H9 (cell line): ENCODE data around the gene KCTD5. TPM values are rescaled to one million over a fixed set of nuclear protein-coding genes. Genes with fewer than 3 reads are reported as not detected.

Source experiments
- DNase-seq: peaks from one replicate; pipeline ENCODE4 v3.0.0-alpha.2; 2017
- H2AFZ ChIP-seq: one replicate; pipeline ENCODE4 v1.6.1; 2013; ENCODE audit warnings: mild to moderate bottlenecking, low read length, control low read depth, moderate library complexity
- H2AK5ac ChIP-seq: 2 replicates; pipeline ENCODE4 v1.6.1; 2013; ENCODE audit warnings: low read length, control low read depth, mixed read lengths; ENCODE audit not compliant: insufficient read length
- H2BK120ac ChIP-seq: one replicate; pipeline ENCODE4 v1.6.1; 2013; ENCODE audit warnings: low read depth, mild to moderate bottlenecking, low read length, control low read depth, inconsistent platforms; ENCODE audit not compliant: poor library complexity, severe bottlenecking
- H2BK12ac ChIP-seq: 2 replicates; pipeline ENCODE4 v1.6.1; 2013; ENCODE audit warnings: low read length, control low read depth, mixed read lengths, low read depth; ENCODE audit not compliant: insufficient read length
- H2BK15ac ChIP-seq: 2 replicates; pipeline ENCODE4 v1.6.1; 2013; ENCODE audit warnings: low read depth, low read length, control low read depth
- H2BK20ac ChIP-seq: one replicate; pipeline ENCODE4 v1.6.1; 2013; ENCODE audit warnings: low read depth, mild to moderate bottlenecking, low read length, control low read depth, inconsistent platforms; ENCODE audit not compliant: poor library complexity, severe bottlenecking
- H2BK5ac ChIP-seq: 2 replicates; pipeline ENCODE4 v1.6.1; 2013; ENCODE audit warnings: low read length, control low read depth, mixed read lengths; ENCODE audit not compliant: insufficient read length
- H3K14ac ChIP-seq: 2 replicates; pipeline ENCODE4 v1.6.1; 2013; ENCODE audit warnings: low read length, control low read depth; ENCODE audit not compliant: insufficient read depth
- H3K18ac ChIP-seq: 2 replicates; pipeline ENCODE4 v1.6.1; 2013; ENCODE audit warnings: low read depth, mild to moderate bottlenecking, mixed read lengths, low read length, control low read depth; ENCODE audit not compliant: insufficient read length
- H3K23ac ChIP-seq: 2 replicates; pipeline ENCODE4 v1.6.1; 2013; ENCODE audit warnings: low read length, control low read depth, mixed read lengths, low read depth; ENCODE audit not compliant: insufficient read length
- H3K23me2 ChIP-seq: 2 replicates; pipeline ENCODE4 v1.6.1; 2013; ENCODE audit warnings: low read depth, mild to moderate bottlenecking, mixed read lengths, low read length, control low read depth; ENCODE audit not compliant: insufficient read length, poor library complexity, severe bottlenecking
- H3K27ac ChIP-seq: 2 replicates; pipeline ENCODE4 v1.5.1; 2013; ENCODE audit warnings: low read length, control low read depth, mixed read lengths, low read depth; ENCODE audit not compliant: insufficient read length
- H3K27me3 ChIP-seq: 2 replicates; pipeline ENCODE4 v1.6.1; 2013; ENCODE audit warnings: low read length, control low read depth, inconsistent platforms; ENCODE audit not compliant: insufficient read depth
- H3K4ac ChIP-seq: 2 replicates; pipeline ENCODE4 v1.6.1; 2013; ENCODE audit warnings: low read depth, mild to moderate bottlenecking, control low read depth, inconsistent platforms, low read length, moderate library complexity
- H3K4me1 ChIP-seq: 2 replicates; pipeline ENCODE4 v1.6.1; 2013; ENCODE audit warnings: low read length, control low read depth, inconsistent platforms; ENCODE audit not compliant: insufficient read depth
- H3K4me2 ChIP-seq: 2 replicates; pipeline ENCODE4 v1.6.1; 2013; ENCODE audit warnings: low read length, control low read depth, mixed read lengths; ENCODE audit not compliant: insufficient read length, insufficient read depth
- H3K56ac ChIP-seq: 2 replicates; pipeline ENCODE4 v1.6.1; 2013; ENCODE audit warnings: low read depth, mild to moderate bottlenecking, mixed read lengths, low read length, control low read depth; ENCODE audit not compliant: insufficient read length
- H3K79me1 ChIP-seq: 2 replicates; pipeline ENCODE4 v1.6.1; 2013; ENCODE audit warnings: low read depth, mild to moderate bottlenecking, moderate library complexity, low read length, control low read depth, inconsistent platforms; ENCODE audit not compliant: insufficient read depth, poor library complexity, severe bottlenecking
- H3K79me2 ChIP-seq: 2 replicates; pipeline ENCODE4 v1.6.1; 2013; ENCODE audit warnings: low read length, control low read depth, inconsistent platforms; ENCODE audit not compliant: insufficient read depth
- H3K9ac ChIP-seq: 2 replicates; pipeline ENCODE4 v1.6.1; 2013; ENCODE audit warnings: low read length, control low read depth, mixed read lengths; ENCODE audit not compliant: insufficient read length; ENCODE audit errors: extremely low read depth
- H3K9me3 ChIP-seq: one replicate; pipeline ENCODE4 v1.6.1; 2013; ENCODE audit warnings: low read depth, low read length, inconsistent platforms; ENCODE audit not compliant: control insufficient read depth
- H3T11ph ChIP-seq: one replicate; pipeline ENCODE4 v1.6.1; 2013; ENCODE audit warnings: mild to moderate bottlenecking, low read length, control low read depth, inconsistent platforms
- H4K20me1 ChIP-seq: one replicate; pipeline ENCODE4 v1.6.1; 2013; ENCODE audit not compliant: control insufficient read depth, insufficient read length, insufficient read depth
- H4K5ac ChIP-seq: 2 replicates; pipeline ENCODE4 v1.6.1; 2013; ENCODE audit warnings: low read depth, mild to moderate bottlenecking, mixed read lengths, low read length, control low read depth; ENCODE audit not compliant: insufficient read length
- H4K8ac ChIP-seq: replicated peaks from 2 replicates; pipeline ENCODE4 v1.6.1; 2013; ENCODE audit warnings: low read length, control low read depth, mixed read lengths, low read depth; ENCODE audit not compliant: insufficient read length
- H4K91ac ChIP-seq: 2 replicates; pipeline ENCODE4 v1.6.1; 2013; ENCODE audit warnings: low read depth, mild to moderate bottlenecking, moderate library complexity, mixed read lengths, low read length, control low read depth; ENCODE audit not compliant: insufficient read length
- H3K27ac Mint-ChIP-seq, 3 experiments: 2 replicates in 2 of 3; 3 replicates in 1 of 3; pipeline ENCODE4 v1.8.0; 2020 to 2021; ENCODE audit warnings: mixed read lengths in 3 of 3, mild to moderate bottlenecking in 1 of 3, moderate library complexity in 1 of 3
- H3K27me3 Mint-ChIP-seq: 2 replicates; pipeline ENCODE4 v1.8.0; 2021; ENCODE audit warnings: low read depth, mild to moderate bottlenecking, moderate library complexity, mixed read lengths
- H3K36me3 Mint-ChIP-seq, 3 experiments: 2 replicates in 2 of 3; 3 replicates in 1 of 3; pipeline ENCODE4 v1.8.0; 2020 to 2021; ENCODE audit warnings: low read depth in 3 of 3, mixed read lengths in 3 of 3; ENCODE audit not compliant: insufficient read depth in 1 of 3
- H3K4me1 Mint-ChIP-seq, 2 experiments: 2 replicates each; pipeline ENCODE4 v1.8.0; 2020; ENCODE audit warnings: mixed read lengths in 2 of 2
- H3K4me3 Mint-ChIP-seq, 2 experiments: 2 replicates in 1 of 2; 3 replicates in 1 of 2; pipeline ENCODE4 v1.8.0; 2020 to 2021; ENCODE audit warnings: mild to moderate bottlenecking in 2 of 2, mixed read lengths in 2 of 2, moderate library complexity in 1 of 2
- H3K9me3 Mint-ChIP-seq, 2 experiments: 2 replicates in 1 of 2; 3 replicates in 1 of 2; pipeline ENCODE4 v1.8.0; 2020; ENCODE audit warnings: mild to moderate bottlenecking in 2 of 2, mixed read lengths in 2 of 2, moderate library complexity in 1 of 2
- WGBS: extraction: QIAGEN DNeasy Blood & Tissue Kit; methylation state at CpG from one replicate; pipeline ENCODE4 v1.1.7; 2013; ENCODE audit warnings: missing lambda C conversion rate, low lambda C conversion rate, mixed read lengths; ENCODE audit not compliant: insufficient read length; ENCODE audit errors: extremely low coverage; 5-methylcytosine and 5-hydroxymethylcytosine counted together
- total RNA-seq: library from RNA; stranded (reverse); gene quantifications from 2 replicates; pipeline ENCODE4 v1.2.1, GENCODE V29; 2021
- TF ChIP-seq, protein P1 (sequence below): fragments of 200-600 bp; sonication (generic); conservative IDR thresholded peaks from 3 replicates; pipeline ENCODE4 v1.8.0; 2021; ENCODE audit warnings: antibody characterized with exemption, mild to moderate bottlenecking

KCTD5 gene
- total RNA-seq, 1 experiment from 2014 or later: 39.9 TPM

DNA sequence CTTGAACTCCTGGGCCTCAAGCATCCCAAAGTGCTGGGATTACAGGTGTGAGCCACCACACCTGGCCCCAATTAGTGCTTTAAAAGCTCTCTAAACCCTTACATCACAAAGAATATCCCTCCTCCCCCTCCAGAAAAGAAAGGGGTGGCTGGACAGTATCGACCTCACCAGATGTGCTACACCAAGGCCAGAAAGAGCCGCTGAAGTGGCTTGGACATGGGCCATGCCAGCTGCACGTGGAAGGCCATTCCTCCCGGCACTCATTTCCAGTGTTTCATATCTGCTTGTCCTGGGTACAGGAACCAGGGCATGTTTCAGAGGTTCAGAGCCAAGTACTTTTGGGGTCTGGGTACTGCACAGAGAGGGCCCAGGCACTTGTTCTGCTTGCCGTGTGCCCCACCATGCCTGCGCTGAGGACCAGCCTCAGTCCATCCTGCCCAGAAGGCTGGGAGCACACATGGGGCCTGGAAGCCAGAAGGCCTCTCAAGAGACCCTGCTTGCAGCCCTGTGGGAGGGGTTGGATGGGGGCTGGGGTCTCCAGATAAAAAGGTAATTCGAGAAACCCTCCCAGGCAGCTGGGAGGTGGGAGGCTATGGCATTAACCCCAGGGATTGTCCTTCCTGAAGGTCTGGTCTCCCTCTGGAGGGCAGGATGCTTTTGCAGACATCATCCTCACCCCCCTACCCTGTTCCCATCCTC is 66.6 kb downstream of the KCTD5 start:
- Histone ChIP-seq H3K14ac (no peak overlapping the region), H4K8ac (no peak overlapping the region), H3K4ac (no peak overlapping the region), H2BK12ac (no peak overlapping the region), H3K9me3 (no peaks in the 10 kb centered on the region), H3K23me2 (peaks cover 8% of the 10 kb centered on the region), H3K4me2 (no peak overlapping the region), H3K56ac (no peak overlapping the region), H3K4me1 (no peaks in the 10 kb centered on the region; the same call in 1 of the 2 replicates), H2BK120ac (no peak overlapping the region), H3K23ac (no peak overlapping the region), H3T11ph (no peak overlapping the region), H2BK5ac (no peak overlapping the region), H2AFZ (no peak overlapping the region), H3K27ac (no peak overlapping the region), H4K91ac (no peak overlapping the region), H3K79me2 (peaks cover 7% of the 10 kb centered on the region), H2AK5ac (no peak overlapping the region), H3K79me1 (no peaks in the 10 kb centered on the region), H3K18ac (no peak overlapping the region), H2BK15ac (no peak overlapping the region), H3K27me3 (no peaks in the 10 kb centered on the region), H3K9ac (no peak overlapping the region), H2BK20ac (no peak overlapping the region), H4K20me1 (no peaks in the 10 kb centered on the region), H4K5ac (no peak overlapping the region)
- H3K36me3 Mint-ChIP-seq: peaks cover 16 to 20% (median 20%) of the 10 kb centered on the region in 3 experiments
- H3K9me3 Mint-ChIP-seq: peaks cover 0 to 3% of the 10 kb centered on the region in 2 experiments; a peak in 1 of 5 replicates
- peaks cover 14 to 17% of the 10 kb centered on the region in 2 experiments for H3K4me1 Mint-ChIP-seq
- H3K27me3 Mint-ChIP-seq: peaks cover 2% of the 10 kb centered on the region; the same call in 1 of the 2 replicates
- no peak for DNase-seq
- WGBS: no CpG with 5 or more reads among the region's 7 CpGs
- no peak overlapping the region; a peak in 1 of 7 replicates for H3K27ac Mint-ChIP-seq
- H3K4me3 Mint-ChIP-seq: no peak overlapping the region
- TF ChIP-seq, protein P1, sequence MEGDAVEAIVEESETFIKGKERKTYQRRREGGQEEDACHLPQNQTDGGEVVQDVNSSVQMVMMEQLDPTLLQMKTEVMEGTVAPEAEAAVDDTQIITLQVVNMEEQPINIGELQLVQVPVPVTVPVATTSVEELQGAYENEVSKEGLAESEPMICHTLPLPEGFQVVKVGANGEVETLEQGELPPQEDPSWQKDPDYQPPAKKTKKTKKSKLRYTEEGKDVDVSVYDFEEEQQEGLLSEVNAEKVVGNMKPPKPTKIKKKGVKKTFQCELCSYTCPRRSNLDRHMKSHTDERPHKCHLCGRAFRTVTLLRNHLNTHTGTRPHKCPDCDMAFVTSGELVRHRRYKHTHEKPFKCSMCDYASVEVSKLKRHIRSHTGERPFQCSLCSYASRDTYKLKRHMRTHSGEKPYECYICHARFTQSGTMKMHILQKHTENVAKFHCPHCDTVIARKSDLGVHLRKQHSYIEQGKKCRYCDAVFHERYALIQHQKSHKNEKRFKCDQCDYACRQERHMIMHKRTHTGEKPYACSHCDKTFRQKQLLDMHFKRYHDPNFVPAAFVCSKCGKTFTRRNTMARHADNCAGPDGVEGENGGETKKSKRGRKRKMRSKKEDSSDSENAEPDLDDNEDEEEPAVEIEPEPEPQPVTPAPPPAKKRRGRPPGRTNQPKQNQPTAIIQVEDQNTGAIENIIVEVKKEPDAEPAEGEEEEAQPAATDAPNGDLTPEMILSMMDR: no peak
